CD4-positive, alpha-beta T cell treated with Interferon alpha-2 for 1 hour (primary cell): ENCODE results near the gene DEFB132.
"Not testable (repeated sequence)": the region's sequence is repeated elsewhere in the genome, so short reads cannot be mapped to it uniquely, and the experiment has no call there.

ENCODE experiments used
- DNase-seq, 2 donors: peaks; one replicate each; pipeline ENCODE4 v3.0.0-alpha.2; 2020 to 2022

Gene DEFB132, protein sequence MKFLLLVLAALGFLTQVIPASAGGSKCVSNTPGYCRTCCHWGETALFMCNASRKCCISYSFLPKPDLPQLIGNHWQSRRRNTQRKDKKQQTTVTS

DNA sequence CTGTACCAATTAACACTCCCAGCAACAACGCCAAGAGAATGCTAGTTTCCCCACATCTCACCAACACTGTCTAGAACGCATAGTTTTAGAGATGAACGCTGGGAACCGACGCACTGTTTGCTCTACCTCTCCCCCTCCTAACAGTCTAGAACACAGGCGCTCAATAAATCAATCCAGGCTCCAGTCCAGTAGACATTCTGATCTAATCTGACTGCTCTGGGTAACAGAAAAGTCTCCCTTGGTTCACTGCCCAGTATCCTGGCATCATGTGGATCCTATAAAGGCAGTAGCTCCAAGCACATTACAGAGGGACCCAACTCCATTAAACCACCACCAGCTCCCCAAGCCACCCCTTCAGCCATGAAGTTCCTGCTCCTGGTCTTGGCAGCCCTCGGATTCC, at the start of gene DEFB132:
Gene DEFB132, plus strand, starts transcription at position 306 of the 400 bp plus-strand sequence. Its CDS starts 55 bp downstream, at position 361.
- no peak for DNase-seq

DNA sequence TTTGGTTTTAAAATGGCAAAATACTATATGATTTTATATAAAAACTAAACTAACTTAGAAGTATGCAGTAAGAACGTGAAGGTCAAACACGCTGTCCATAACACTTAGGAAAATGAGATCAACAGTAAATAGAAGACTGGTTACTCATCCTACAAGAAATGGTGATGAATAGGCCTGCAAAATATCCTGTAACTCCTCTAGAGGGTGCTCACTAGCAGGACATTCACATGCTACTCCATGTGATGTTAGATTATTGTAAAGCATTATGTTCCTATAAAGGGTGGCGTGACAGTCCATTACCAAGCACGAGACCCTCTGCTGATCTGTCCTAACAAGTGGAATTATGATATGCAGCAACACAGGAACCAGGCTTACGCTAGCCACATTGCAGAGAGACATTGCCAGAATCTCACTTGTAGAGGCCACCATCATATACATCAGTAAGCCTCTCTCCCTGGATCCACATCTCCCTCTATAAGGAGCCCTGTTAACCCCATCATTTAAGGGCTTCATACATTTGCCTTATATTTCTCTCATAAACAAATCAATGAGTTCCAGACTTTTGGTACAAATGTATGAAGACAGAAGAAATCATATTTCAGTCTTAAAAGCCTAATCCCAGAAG, 48.5 kb upstream of the DEFB132 start:
- peak; percentile 33 to 59 for DNase-seq

DNA sequence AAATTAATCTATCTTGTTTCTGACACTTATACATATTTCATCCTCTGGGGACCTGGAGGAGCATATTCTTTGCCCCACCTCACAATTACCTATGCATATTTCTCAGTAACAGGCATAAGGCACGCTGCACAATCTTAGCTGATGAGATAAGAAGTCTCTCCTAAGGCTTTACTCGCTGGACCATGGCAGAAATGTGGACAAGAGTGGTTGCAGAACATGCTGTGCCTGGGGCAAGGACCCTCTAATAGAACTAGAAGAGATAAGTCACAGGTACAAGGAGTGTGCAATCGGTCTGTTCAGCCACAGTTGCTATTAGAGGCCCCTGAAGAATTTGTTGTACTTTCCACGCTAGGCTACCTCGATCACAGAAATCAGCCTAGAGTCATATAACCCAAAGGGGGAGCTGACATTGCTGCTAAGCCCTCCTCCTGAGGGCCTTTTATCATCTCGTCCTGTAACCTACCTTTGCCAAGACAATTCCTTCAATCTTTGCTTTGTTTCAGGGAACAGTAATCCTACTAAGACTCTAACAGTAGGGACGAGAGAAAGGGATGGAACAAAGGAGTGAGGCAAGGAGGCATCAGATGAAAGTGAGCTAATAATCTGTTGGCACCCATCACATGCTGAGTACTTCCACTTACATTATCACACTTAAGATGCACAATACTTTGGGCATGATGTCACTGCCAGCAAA, 46.6 kb upstream of the DEFB132 start:
- DNase-seq = no peak

DNA sequence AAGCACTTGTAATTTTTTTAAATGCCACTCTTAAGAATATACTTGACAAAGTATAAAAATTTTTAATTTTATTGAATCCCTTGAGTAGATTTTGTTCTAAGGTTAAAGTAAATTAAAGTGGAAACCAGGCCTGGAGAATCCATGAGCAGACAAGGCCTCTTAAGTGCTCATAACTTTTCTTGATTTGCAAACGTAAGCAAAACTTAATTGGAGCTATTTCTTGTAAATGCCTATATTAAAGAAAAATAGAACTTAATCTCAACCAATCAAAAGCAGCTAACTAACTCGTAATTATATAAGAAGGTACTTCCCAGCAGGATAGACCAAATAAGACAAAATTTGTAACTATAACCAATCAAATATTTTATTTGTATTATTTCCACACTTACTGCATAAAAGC, 43.1 kb upstream of the DEFB132 start:
- no peak for DNase-seq

DNA sequence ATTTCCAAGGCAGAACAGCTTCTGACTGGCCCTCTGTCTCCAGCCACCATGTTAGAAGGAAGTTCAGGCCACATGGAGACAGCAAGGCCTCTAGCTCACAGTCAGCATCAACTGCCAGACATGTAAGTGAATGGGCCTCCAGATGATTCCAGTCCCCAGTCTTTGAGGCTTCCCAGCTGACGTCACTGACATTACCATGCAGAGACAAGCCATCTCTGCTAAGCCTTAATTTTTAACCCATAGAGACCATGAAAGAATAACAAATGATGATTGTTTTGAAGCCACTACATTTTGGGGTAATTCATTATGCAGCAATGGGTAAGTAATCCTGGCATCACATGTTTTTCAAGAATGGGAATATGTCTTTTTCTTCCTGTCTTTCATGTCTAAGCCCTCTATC, 41.7 kb upstream of the DEFB132 start:
- DNase-seq = no peak

DNA sequence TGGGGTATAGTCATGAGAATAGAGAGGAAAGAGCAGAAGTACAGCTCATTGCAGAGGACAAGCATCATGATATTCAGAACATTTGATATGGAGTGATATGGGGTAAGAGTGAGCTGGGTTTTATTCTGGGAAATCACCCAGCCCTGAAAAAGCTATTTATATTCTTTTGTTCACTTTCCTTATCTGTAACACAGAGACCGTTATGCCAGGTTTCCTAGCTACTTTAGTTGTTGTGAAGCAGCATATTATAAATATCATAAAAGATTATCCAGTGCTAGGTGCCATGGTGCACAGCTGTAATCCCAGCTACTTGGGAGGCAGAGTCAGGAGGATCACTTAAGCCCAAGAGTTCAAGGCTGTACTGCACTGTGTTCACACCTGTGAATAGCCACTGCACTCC, 40.3 kb upstream of the DEFB132 start:
- no peak for DNase-seq

DNA sequence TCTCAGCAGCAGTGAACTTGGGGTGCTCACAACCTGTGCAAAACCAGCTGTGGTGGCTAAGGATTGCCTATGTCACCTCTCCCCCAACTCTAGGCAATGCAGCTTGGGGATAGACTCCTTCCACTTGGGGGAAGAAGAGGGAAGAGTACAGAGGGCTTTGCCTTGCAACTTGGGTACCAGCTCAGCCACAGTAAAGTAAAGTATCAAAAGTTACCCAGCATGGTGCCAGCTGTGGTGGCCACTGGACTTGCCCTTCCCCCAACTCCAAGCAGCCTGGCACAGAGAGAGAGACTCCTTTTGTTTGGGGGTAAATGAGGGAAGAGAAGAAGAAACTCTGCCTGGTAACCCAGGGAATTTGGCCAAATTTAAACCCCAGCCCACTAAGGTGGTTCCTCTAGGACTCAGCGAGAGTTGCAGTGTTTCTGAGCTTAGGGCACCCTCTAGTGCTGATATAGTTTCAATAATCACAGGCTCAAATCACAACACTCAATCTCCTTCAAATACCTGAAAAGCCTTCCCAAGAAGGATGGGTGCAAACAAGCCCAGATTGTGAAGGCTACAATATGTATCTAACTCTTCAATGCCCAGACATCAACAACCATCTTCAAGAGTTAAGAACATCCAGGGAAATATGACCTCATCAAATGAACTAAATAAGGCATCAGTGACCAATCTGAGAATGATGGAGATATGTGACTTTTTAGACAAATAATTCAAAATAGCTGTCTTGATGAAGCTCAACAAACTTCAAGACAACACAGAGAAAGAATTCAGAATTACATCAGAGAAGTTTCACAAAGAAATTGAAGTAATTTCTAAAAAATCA, 38.0 kb upstream of the DEFB132 start:
- peak in 1 of 2 donors; percentile 16 for DNase-seq

DNA sequence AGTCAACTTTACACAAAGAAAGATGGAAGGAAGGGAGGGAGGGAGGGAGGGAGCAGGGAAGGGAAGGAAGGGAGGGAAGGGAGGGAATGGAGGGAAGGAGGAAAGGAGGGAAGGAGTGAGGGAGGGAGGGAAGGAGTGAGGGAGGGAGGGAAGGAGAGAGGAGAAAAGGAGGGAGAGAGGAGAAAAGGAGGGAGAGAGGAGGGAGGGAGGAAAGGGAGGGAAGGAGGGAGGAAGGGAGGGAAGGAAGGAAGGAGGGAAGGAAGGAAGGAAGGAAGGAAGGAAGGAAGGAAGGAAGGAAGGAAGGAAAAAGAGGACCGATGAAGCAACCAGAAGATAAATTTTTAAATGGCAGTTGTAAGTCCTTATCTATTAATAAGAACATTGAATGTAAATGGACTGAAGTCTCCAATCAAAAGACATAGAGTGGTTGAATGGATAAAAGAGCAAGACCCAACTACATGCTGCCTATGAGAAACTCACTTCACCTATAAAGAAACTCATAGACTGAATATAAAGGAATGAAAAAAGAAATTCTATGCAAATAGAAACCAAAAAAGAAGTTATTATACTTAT, 36.2 kb upstream of the DEFB132 start:
- DNase-seq = no peak

DNA sequence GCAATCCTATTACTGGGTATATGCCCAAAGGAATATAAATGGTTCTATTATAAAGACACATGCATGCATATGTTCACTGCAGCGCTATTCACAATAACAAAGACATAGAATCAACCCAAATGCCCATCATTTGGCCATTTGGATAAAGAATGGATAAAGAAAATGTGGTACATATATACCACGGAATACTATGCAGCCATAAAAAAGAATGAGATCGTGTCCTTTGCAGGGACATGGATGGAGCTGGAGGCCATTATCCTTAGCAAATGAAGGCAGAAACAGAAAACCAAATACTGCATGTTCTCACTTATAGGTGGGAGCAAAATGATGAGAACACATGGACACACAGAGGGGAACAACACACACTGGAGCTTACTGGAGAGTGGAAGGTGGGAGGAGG, 31.6 kb upstream of the DEFB132 start:
- DNase-seq = not testable (repeated sequence)

DNA sequence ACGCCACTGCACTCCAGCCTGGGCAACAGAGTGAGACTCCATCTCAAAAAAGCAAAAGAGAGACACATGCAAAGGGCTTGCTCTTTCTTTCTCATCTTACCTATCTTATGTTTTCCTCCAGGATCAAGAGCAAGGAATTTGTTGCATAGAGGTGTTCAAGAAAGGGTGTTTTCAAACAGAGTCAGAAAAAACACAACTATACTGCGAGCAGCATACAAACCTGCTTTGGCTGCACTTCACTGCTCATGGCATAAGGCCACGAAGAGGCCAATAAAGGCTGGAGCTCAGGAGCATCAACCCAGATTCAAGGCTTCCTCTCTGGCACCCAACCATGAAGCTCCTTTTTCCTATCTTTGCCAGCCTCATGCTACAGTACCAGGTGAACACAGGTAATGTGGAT, 30.6 kb upstream of the DEFB132 start, which contains the start of gene DEFB129:
Gene DEFB129, plus strand, starts transcription at position 301 of the 400 bp plus-strand sequence. Its CDS starts 31 bp downstream, at position 332.
- no peak for DNase-seq

DNA sequence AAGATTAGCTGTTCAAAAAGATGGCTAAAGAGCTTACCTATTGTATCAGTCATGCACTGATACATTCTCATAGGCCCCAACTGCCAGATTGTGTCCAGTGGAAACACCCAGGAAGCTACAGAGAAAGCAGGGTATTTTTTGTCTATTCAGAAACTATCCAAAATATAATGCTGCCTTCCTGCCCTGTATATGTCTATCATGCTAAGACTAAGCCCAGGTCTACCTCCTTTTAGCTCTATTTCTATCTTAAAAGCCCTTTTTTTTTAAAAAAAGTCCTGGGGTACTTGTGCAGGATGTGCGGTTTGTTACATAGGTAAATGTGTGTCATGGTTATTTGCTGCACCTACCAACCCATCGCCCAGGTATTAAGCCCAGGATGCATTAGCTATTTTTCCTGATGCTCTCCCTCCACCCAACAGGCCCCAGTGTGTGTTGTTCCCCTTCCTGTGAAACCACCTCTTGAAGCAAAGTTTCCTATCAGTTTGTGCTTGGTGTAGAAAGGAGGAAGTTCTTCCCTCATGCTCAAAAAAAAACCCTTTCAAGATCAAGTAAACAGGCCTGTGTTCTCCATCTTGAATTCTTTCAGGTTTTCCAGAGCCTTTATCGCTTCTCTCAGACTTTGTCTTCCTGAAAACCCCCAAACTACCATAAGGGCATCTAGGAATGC, 30.0 kb upstream of the DEFB132 start:
- DNase-seq = no peak

DNA sequence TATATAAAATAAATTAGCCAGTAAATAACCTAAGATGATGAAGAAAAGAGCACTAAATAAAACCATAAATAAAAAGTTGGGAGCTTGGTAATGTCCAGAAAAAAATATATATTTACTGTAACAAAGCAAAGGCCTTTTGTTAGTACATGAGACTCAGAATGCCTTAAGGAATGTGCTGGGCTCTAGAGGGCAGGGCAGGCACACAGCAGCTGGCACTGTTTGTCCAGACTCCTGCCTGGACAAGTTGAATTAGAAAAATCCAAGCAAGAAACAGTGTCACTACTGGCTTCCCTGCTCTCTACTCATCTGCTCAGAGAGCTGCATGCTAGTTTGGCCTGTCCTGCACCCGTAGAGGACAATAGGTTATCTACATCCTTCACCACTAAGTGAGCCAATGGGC, 21.6 kb upstream of the DEFB132 start:
- no peak for DNase-seq

DNA sequence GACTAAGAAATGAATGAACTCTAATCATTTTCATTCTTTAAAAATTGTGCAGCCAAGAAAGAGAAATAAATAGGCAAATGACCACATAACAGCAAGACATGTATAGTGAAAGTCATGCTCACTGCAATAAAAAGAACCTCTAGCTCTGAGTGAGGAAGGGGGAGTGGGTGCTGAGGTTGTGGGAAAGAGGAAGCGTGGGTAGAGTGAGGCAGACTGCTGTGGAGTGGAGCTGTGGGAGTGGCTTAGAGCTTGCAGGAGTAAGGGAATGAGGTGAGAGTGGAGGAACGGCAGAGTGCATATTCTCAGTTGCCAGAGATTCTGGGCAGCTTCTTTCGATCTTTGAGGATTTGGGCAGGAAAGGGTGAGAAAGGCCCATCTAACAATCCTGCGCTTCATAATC, 20.0 kb upstream of the DEFB132 start:
- peak; percentile 18 to 50 for DNase-seq

DNA sequence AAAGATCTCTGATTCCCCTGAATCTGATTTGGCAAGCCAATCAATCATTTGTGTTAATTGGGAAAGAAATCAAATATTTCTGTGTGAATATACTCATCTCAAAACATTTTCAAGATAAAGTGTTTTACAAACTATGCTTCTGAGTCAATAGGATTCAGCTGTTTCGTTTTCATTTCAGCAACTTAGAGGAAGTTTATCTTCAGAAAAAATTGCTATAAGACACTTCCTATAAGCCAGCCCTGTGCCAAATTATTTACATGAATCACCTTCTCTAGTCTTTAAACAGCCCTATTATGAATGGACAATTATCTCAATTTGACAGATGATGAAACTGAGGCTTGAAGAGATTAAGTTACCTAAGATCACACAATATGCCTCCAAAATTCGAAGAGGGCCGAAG, 19.6 kb upstream of the DEFB132 start:
- DNase-seq = peak in 1 of 2 donors; percentile 16

DNA sequence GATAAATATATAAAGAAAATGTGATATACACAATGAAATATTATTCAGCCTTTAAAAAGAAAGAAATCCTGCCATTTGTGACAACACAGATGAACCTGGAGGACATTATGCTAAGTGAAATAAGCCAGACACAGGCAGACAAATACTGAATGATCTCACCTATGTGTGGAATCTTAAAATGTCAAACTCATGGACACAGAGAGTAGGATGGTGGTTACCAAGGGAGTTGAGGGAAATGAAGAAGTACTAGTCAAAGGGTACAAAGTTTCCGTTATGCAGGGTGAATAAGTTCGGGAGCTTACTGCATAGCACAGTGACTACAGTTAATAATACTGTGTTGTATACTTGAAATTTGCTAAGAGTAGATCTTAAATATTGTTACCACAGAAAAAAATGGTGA, 14.6 kb upstream of the DEFB132 start:
- DNase-seq = no peak

DNA sequence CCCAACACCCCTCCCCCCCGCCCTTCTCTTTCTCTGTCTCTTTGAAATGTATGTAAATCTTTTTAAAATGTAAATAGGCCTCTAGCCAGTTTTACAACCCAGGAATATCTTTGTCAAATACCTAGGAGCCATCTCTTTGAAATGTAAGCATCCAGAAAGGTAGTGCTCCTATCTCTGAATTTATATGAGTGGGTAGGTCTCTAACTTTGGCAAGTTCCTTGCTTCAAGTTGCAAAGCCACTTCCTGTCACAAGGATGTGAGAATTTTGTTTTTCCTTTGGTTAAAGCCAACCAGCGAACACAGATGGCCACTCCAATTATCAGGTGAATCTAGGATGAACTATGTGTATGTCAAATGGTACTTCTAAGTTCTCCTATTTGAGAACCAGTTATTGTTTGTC, 6.2 kb upstream of the DEFB132 start:
- no peak for DNase-seq

DNA sequence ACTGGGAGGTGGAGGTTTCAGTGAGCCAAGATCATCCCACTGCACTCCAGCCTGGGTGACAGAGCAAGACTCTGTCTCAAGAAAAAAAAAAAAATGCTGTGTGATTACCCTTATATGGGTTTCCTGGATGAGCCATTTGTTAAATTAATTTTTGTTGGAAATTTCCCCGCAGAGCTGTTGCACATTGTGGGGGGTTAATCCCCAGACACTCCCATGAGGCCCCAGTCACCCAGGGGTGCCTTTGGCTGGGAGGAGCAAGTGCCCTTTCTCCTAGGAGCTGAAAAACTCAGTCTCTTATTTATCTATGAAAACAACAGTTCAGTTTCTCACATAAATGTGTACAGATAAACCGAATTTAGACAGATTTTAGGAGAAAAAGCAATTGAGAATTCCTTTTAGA, 4.7 kb upstream of the DEFB132 start:
- DNase-seq = no peak

DNA sequence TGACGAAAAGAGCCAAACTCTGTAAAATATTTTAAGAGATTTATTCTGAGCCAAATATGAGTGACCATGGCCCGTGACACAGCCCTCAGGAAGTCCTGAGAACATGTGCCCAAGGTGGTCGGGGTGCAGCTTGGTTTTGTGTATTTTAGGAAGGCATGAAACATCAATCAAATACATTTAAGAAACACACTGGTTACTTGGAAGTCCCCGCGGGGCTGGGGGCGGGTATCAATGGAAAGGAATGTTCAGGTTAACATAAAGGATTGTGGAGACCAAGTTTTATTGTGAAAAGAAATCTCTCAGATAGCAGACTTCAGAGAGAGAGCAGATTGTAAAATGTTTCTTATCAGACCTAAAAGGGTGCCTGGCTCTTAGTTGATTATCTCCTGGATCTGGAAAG, 4.1 kb upstream of the DEFB132 start:
- DNase-seq = not testable (repeated sequence)

DNA sequence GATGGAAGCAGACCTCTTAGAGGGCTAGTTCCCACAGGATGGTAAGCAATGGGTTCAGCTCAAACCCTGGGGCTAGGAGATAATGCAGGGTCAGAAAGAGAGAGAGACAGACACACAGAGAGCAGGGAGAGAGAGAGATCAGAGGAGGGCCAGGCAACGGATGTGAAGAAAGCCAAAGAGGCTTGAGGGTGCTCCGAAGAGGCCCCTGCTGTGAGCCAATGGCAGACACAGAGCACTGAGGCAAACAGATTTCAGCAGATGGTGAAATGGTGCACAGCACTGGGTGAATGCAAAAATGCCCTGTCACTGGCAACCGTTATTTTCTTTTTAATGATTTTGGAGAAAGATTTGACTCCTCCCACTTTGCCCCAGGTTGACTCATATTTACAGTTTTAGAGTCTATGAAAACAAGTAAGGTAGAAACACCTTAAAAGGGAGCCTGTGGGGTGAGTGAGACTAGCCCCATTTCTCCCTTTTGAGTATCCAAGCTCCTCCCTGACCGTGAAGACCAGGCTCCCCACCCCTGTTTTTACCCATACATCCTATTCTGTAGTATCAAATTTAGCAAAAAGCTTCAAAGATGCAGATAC, 840 bp downstream of the DEFB132 start:
- DNase-seq = no peak

DNA sequence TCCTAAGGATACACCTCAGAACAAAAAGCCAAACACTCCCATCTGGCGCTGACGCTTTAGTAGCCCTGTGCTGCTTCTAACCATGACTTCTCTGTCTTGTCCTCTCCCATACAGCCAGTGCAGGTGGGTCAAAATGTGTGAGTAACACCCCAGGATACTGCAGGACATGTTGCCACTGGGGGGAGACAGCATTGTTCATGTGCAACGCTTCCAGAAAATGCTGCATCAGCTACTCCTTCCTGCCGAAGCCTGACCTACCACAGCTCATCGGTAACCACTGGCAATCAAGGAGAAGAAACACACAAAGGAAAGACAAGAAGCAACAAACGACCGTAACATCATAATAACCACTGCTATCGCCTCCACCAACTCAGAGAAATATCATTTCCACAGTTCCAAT, 1.4 kb downstream of the DEFB132 start:
- DNase-seq = peak in 1 of 2 donors; percentile 18

DNA sequence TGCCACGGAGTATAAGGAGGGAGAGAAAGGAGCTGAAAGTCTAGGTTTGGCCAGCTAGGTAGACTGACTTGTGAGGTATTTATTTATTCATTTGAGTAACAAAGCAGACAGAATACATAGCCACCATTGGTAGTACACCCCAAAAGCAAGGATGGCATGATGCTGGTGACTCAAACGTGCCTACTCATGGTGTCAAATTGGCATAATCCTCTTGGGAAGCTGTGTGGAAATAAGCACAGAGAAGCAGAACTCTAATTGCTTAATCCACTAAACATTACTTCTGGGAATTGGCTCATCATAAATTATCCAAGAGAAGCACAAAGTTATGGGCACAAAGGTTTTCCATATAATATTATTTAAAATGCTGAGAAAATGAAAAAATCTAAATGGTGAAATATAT, 2.5 kb downstream of the DEFB132 start:
- DNase-seq = no peak

DNA sequence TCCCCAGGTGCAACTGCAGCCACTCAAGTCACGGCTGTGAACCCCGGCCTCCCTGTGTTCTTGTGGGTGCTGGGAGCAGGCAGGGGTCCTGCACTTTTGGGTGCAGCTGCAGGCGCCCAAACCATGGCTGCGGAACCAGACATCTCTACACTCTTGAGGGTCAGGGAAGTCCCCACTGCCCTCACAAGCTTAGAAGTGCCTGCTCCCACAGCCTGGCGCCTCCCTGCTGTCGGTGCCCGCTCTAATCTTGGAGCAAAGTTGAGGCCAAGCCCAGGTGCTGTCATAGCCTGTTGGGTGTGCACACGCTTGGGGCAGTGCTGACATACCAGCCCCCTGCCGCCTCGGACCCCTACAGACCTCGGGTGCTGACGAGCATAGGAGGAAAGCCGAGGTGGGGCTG, 6.2 kb downstream of the DEFB132 start:
- no peak for DNase-seq
